H9 (cell line): ENCODE results near the gene STX10. TPM values are rescaled to one million over a fixed set of nuclear protein-coding genes. Genes with fewer than 3 reads are reported as not detected.

ENCODE experiments used
- DNase-seq: peaks from one replicate; pipeline ENCODE4 v3.0.0-alpha.2; 2017
- H2AFZ ChIP-seq: one replicate; pipeline ENCODE4 v1.6.1; 2013; ENCODE audit warnings: mild to moderate bottlenecking, low read length, control low read depth, moderate library complexity
- H2AK5ac ChIP-seq: 2 replicates; pipeline ENCODE4 v1.6.1; 2013; ENCODE audit warnings: low read length, control low read depth, mixed read lengths; ENCODE audit not compliant: insufficient read length
- H2BK120ac ChIP-seq: one replicate; pipeline ENCODE4 v1.6.1; 2013; ENCODE audit warnings: low read depth, mild to moderate bottlenecking, low read length, control low read depth, inconsistent platforms; ENCODE audit not compliant: poor library complexity, severe bottlenecking
- H2BK12ac ChIP-seq: 2 replicates; pipeline ENCODE4 v1.6.1; 2013; ENCODE audit warnings: low read length, control low read depth, mixed read lengths, low read depth; ENCODE audit not compliant: insufficient read length
- H2BK15ac ChIP-seq: 2 replicates; pipeline ENCODE4 v1.6.1; 2013; ENCODE audit warnings: low read depth, low read length, control low read depth
- H2BK20ac ChIP-seq: one replicate; pipeline ENCODE4 v1.6.1; 2013; ENCODE audit warnings: low read depth, mild to moderate bottlenecking, low read length, control low read depth, inconsistent platforms; ENCODE audit not compliant: poor library complexity, severe bottlenecking
- H2BK5ac ChIP-seq: 2 replicates; pipeline ENCODE4 v1.6.1; 2013; ENCODE audit warnings: low read length, control low read depth, mixed read lengths; ENCODE audit not compliant: insufficient read length
- H3K14ac ChIP-seq: 2 replicates; pipeline ENCODE4 v1.6.1; 2013; ENCODE audit warnings: low read length, control low read depth; ENCODE audit not compliant: insufficient read depth
- H3K18ac ChIP-seq: 2 replicates; pipeline ENCODE4 v1.6.1; 2013; ENCODE audit warnings: low read depth, mild to moderate bottlenecking, mixed read lengths, low read length, control low read depth; ENCODE audit not compliant: insufficient read length
- H3K23ac ChIP-seq: 2 replicates; pipeline ENCODE4 v1.6.1; 2013; ENCODE audit warnings: low read length, control low read depth, mixed read lengths, low read depth; ENCODE audit not compliant: insufficient read length
- H3K23me2 ChIP-seq: 2 replicates; pipeline ENCODE4 v1.6.1; 2013; ENCODE audit warnings: low read depth, mild to moderate bottlenecking, mixed read lengths, low read length, control low read depth; ENCODE audit not compliant: insufficient read length, poor library complexity, severe bottlenecking
- H3K27ac ChIP-seq: 2 replicates; pipeline ENCODE4 v1.5.1; 2013; ENCODE audit warnings: low read length, control low read depth, mixed read lengths, low read depth; ENCODE audit not compliant: insufficient read length
- H3K27me3 ChIP-seq: 2 replicates; pipeline ENCODE4 v1.6.1; 2013; ENCODE audit warnings: low read length, control low read depth, inconsistent platforms; ENCODE audit not compliant: insufficient read depth
- H3K4ac ChIP-seq: 2 replicates; pipeline ENCODE4 v1.6.1; 2013; ENCODE audit warnings: low read depth, mild to moderate bottlenecking, control low read depth, inconsistent platforms, low read length, moderate library complexity
- H3K4me1 ChIP-seq: 2 replicates; pipeline ENCODE4 v1.6.1; 2013; ENCODE audit warnings: low read length, control low read depth, inconsistent platforms; ENCODE audit not compliant: insufficient read depth
- H3K4me2 ChIP-seq: 2 replicates; pipeline ENCODE4 v1.6.1; 2013; ENCODE audit warnings: low read length, control low read depth, mixed read lengths; ENCODE audit not compliant: insufficient read length, insufficient read depth
- H3K56ac ChIP-seq: 2 replicates; pipeline ENCODE4 v1.6.1; 2013; ENCODE audit warnings: low read depth, mild to moderate bottlenecking, mixed read lengths, low read length, control low read depth; ENCODE audit not compliant: insufficient read length
- H3K79me1 ChIP-seq: 2 replicates; pipeline ENCODE4 v1.6.1; 2013; ENCODE audit warnings: low read depth, mild to moderate bottlenecking, moderate library complexity, low read length, control low read depth, inconsistent platforms; ENCODE audit not compliant: insufficient read depth, poor library complexity, severe bottlenecking
- H3K79me2 ChIP-seq: 2 replicates; pipeline ENCODE4 v1.6.1; 2013; ENCODE audit warnings: low read length, control low read depth, inconsistent platforms; ENCODE audit not compliant: insufficient read depth
- H3K9ac ChIP-seq: 2 replicates; pipeline ENCODE4 v1.6.1; 2013; ENCODE audit warnings: low read length, control low read depth, mixed read lengths; ENCODE audit not compliant: insufficient read length; ENCODE audit errors: extremely low read depth
- H3K9me3 ChIP-seq: one replicate; pipeline ENCODE4 v1.6.1; 2013; ENCODE audit warnings: low read depth, low read length, inconsistent platforms; ENCODE audit not compliant: control insufficient read depth
- H3T11ph ChIP-seq: one replicate; pipeline ENCODE4 v1.6.1; 2013; ENCODE audit warnings: mild to moderate bottlenecking, low read length, control low read depth, inconsistent platforms
- H4K20me1 ChIP-seq: one replicate; pipeline ENCODE4 v1.6.1; 2013; ENCODE audit not compliant: control insufficient read depth, insufficient read length, insufficient read depth
- H4K5ac ChIP-seq: 2 replicates; pipeline ENCODE4 v1.6.1; 2013; ENCODE audit warnings: low read depth, mild to moderate bottlenecking, mixed read lengths, low read length, control low read depth; ENCODE audit not compliant: insufficient read length
- H4K8ac ChIP-seq: replicated peaks from 2 replicates; pipeline ENCODE4 v1.6.1; 2013; ENCODE audit warnings: low read length, control low read depth, mixed read lengths, low read depth; ENCODE audit not compliant: insufficient read length
- H4K91ac ChIP-seq: 2 replicates; pipeline ENCODE4 v1.6.1; 2013; ENCODE audit warnings: low read depth, mild to moderate bottlenecking, moderate library complexity, mixed read lengths, low read length, control low read depth; ENCODE audit not compliant: insufficient read length
- H3K27ac Mint-ChIP-seq, 3 experiments: 2 replicates in 2 of 3; 3 replicates in 1 of 3; pipeline ENCODE4 v1.8.0; 2020 to 2021; ENCODE audit warnings: mixed read lengths in 3 of 3, mild to moderate bottlenecking in 1 of 3, moderate library complexity in 1 of 3
- H3K27me3 Mint-ChIP-seq: 2 replicates; pipeline ENCODE4 v1.8.0; 2021; ENCODE audit warnings: low read depth, mild to moderate bottlenecking, moderate library complexity, mixed read lengths
- H3K36me3 Mint-ChIP-seq, 3 experiments: 2 replicates in 2 of 3; 3 replicates in 1 of 3; pipeline ENCODE4 v1.8.0; 2020 to 2021; ENCODE audit warnings: low read depth in 3 of 3, mixed read lengths in 3 of 3; ENCODE audit not compliant: insufficient read depth in 1 of 3
- H3K4me1 Mint-ChIP-seq, 2 experiments: 2 replicates each; pipeline ENCODE4 v1.8.0; 2020; ENCODE audit warnings: mixed read lengths in 2 of 2
- H3K4me3 Mint-ChIP-seq, 2 experiments: 2 replicates in 1 of 2; 3 replicates in 1 of 2; pipeline ENCODE4 v1.8.0; 2020 to 2021; ENCODE audit warnings: mild to moderate bottlenecking in 2 of 2, mixed read lengths in 2 of 2, moderate library complexity in 1 of 2
- H3K9me3 Mint-ChIP-seq, 2 experiments: 2 replicates in 1 of 2; 3 replicates in 1 of 2; pipeline ENCODE4 v1.8.0; 2020; ENCODE audit warnings: mild to moderate bottlenecking in 2 of 2, mixed read lengths in 2 of 2, moderate library complexity in 1 of 2
- CTCF ChIP-seq: fragments of 200-600 bp; sonication (generic); conservative IDR thresholded peaks from 3 replicates; pipeline ENCODE4 v1.8.0; 2021; ENCODE audit warnings: antibody characterized with exemption, mild to moderate bottlenecking
- WGBS: extraction: QIAGEN DNeasy Blood & Tissue Kit; methylation state at CpG from one replicate; pipeline ENCODE4 v1.1.7; 2013; ENCODE audit warnings: missing lambda C conversion rate, low lambda C conversion rate, mixed read lengths; ENCODE audit not compliant: insufficient read length; ENCODE audit errors: extremely low coverage; 5-methylcytosine and 5-hydroxymethylcytosine counted together
- total RNA-seq: library from RNA; stranded (reverse); gene quantifications from 2 replicates; pipeline ENCODE4 v1.2.1, GENCODE V29; 2021

Gene STX10
- total RNA-seq, 1 experiment from 2014 or later = 39.4 TPM

GRCh38 chr19:13153569-13154240, 3.5 kb upstream of the STX10 start:
- Histone ChIP-seq H3K27ac (peak overlapping the region; percentile 84), H3K14ac (peak overlapping the region; percentile 97), H3K79me1 (no peaks in the 10 kb centered on the region), H3T11ph (no peak overlapping the region), H4K91ac (no peak overlapping the region), H3K27me3 (no peaks in the 10 kb centered on the region), H3K23ac (no peak overlapping the region), H3K4me2 (peak overlapping the region; percentile 78), H3K79me2 (peaks cover 17% of the 10 kb centered on the region; the same call in 1 of the 2 replicates), H3K23me2 (peaks cover 22% of the 10 kb centered on the region), H4K8ac (no peak overlapping the region), H2AFZ (no peak overlapping the region), H2BK20ac (no peak overlapping the region), H3K9ac (peak overlapping the region; percentile 97), H3K4ac (no peak overlapping the region; the same call in 1 of the 2 replicates), H2AK5ac (no peak overlapping the region), H3K9me3 (no peaks in the 10 kb centered on the region), H3K18ac (peak overlapping the region; percentile 97), H4K20me1 (no peaks in the 10 kb centered on the region), H3K4me1 (no peaks in the 10 kb centered on the region; the same call in 1 of the 2 replicates), H2BK5ac (no peak overlapping the region), H2BK12ac (no peak overlapping the region), H4K5ac (no peak overlapping the region), H3K56ac (no peak overlapping the region), H2BK120ac (peak overlapping the region; percentile 55), H2BK15ac (no peak overlapping the region)
- Mint-ChIP-seq H3K9me3 (peaks cover 8 to 9% of the 10 kb centered on the region in 2 experiments; a peak in 3 of 5 replicates), H3K27ac (peak overlapping the region; percentile 99 to 100 (median 99)), H3K4me3 (peak overlapping the region; percentile 96 to 97), H3K36me3 (peaks cover 14 to 21% (median 18%) of the 10 kb centered on the region in 3 experiments), H3K27me3 (peaks cover 12% of the 10 kb centered on the region), H3K4me1 (peaks cover 23 to 30% of the 10 kb centered on the region in 2 experiments)
- no peak for DNase-seq
- TF ChIP-seq CTCF = no peak
- WGBS = no CpG with 5 or more reads among the region's 69 CpGs
